Fibroblast of lung (primary cell): ENCODE data around the gene CNDP1. TPM values are rescaled to one million over a fixed set of nuclear protein-coding genes. Genes with fewer than 3 reads are reported as not detected.

ENCODE experiments used
- DNase-seq, 2 donors: peaks; one replicate each; pipeline versions ENCODE4 v3.0.0 to v3.0.0-alpha.2; 2010; ENCODE audit warnings: low read depth in 2 of 2
- H2AFZ ChIP-seq: 2 replicates; pipeline ENCODE4 v1.5.1; 2012; ENCODE audit warnings: low read length, control low read depth, inconsistent platforms
- H3K27ac ChIP-seq: 2 replicates; pipeline ENCODE4 v1.5.1; 2011; ENCODE audit warnings: low read length, control low read depth; ENCODE audit not compliant: insufficient read depth
- H3K27me3 ChIP-seq: 2 replicates; pipeline ENCODE4 v1.5.1; 2011; ENCODE audit warnings: mild to moderate bottlenecking, low read length; ENCODE audit not compliant: control insufficient read depth, insufficient read depth
- H3K36me3 ChIP-seq: 2 replicates; pipeline ENCODE4 v1.5.1; 2011; ENCODE audit warnings: low read length; ENCODE audit not compliant: control insufficient read depth, insufficient read depth
- H3K4me1 ChIP-seq: 2 replicates; pipeline ENCODE4 v1.5.1; 2011; ENCODE audit warnings: low read length; ENCODE audit not compliant: control insufficient read depth, insufficient read depth; ENCODE audit errors: extremely low read depth
- H3K4me2 ChIP-seq: 2 replicates; pipeline ENCODE4 v1.5.1; 2011; ENCODE audit warnings: low read length, control low read depth; ENCODE audit not compliant: insufficient read depth; ENCODE audit errors: extremely low read depth
- H3K4me3 ChIP-seq, 4 experiments: fragments of 200-600 bp in 1 of 4; sonication (generic) in 1 of 4; replicated peaks in 1 of 4; 2 replicates each; pipeline ENCODE4 v1.5.1; 2011 to 2016; ENCODE audit warnings: low read length in 4 of 4, low read depth in 3 of 4, mild to moderate bottlenecking in 3 of 4, control low read depth in 2 of 4, inconsistent platforms in 1 of 4, mixed read lengths in 1 of 4; ENCODE audit not compliant: insufficient read depth in 1 of 4; ENCODE audit errors: control extremely low read depth in 1 of 4
- H3K79me2 ChIP-seq: 2 replicates; pipeline ENCODE4 v1.5.1; 2012; ENCODE audit warnings: mild to moderate bottlenecking, low read length, inconsistent platforms; ENCODE audit not compliant: control insufficient read depth, insufficient read depth
- H3K9ac ChIP-seq: 2 replicates; pipeline ENCODE4 v1.5.1; 2011; ENCODE audit warnings: mild to moderate bottlenecking, low read length, control low read depth; ENCODE audit not compliant: insufficient read depth
- H3K9me3 ChIP-seq: 2 replicates; pipeline ENCODE4 v1.5.1; 2012; ENCODE audit warnings: low read depth, low read length; ENCODE audit not compliant: control insufficient read depth, insufficient read depth
- H4K20me1 ChIP-seq: 2 replicates; pipeline ENCODE4 v1.5.1; 2011; ENCODE audit warnings: low read length; ENCODE audit not compliant: control insufficient read depth, insufficient read depth; ENCODE audit errors: extremely low read depth
- CTCF ChIP-seq, 2 donors: IDR thresholded peaks in 1 of 2; conservative IDR thresholded peaks in 1 of 2; 1 replicate in 1 of 2; 2 replicates in 1 of 2; pipeline ENCODE4 v1.5.1; 2011 to 2012; ENCODE audit warnings: low read length in 2 of 2, control low read depth in 1 of 2, inconsistent platforms in 1 of 2, low read depth in 1 of 2, mild to moderate bottlenecking in 1 of 2
- EZH2 ChIP-seq: IDR thresholded peaks from 2 replicates; pipeline ENCODE4 v1.5.1; 2012; ENCODE audit warnings: low read length, control low read depth, mild to moderate bottlenecking; ENCODE audit errors: missing control alignments
- polyA plus RNA-seq, 2 donors: library from polyadenylated mRNA; depleted of rRNA in 1 of 2; stranded (reverse) in 1 of 2; unstranded in 1 of 2; fragments of >200 nt; gene quantifications; 2 replicates each; pipeline ENCODE4 v1.2.1, GENCODE V29; 2011 to 2012; ENCODE audit warnings: missing spikeins in 1 of 2
- total RNA-seq: library from RNA; depleted of rRNA; stranded (reverse); fragments of >200 nt; gene quantifications from 2 replicates; pipeline ENCODE4 v1.2.1, GENCODE V29; 2014

The CNDP1 gene
- total and polyA plus RNA-seq, 2 donors (not counting 1 experiment from before 2014, with no cell fraction given) = not detected

GRCh38 chr18:74513883-74514205 is 20.5 kb upstream of the CNDP1 start:
- H3K27me3 ChIP-seq = no peaks in the 10 kb centered on the region
- no peaks in the 10 kb centered on the region for H3K79me2 ChIP-seq
- H2AFZ ChIP-seq = no peak overlapping the region
- no peak overlapping the region for H3K27ac ChIP-seq
- H3K4me2 ChIP-seq = no peak overlapping the region
- no peak overlapping the region for H3K4me3 ChIP-seq
- H3K9me3 ChIP-seq = no peaks in the 10 kb centered on the region
- H4K20me1 ChIP-seq = no peaks in the 10 kb centered on the region
- H3K9ac ChIP-seq = no peak overlapping the region
- TF ChIP-seq EZH2 = no peak
- TF ChIP-seq CTCF (conservative IDR thresholded peaks at IDR 0.05 in 1 of 2, IDR thresholded peaks at IDR 0.05 in 1 of 2; ENCODE audit: low read depth in 1 of 2, low read length in 2 of 2) = no peak
- H3K36me3 ChIP-seq = peaks cover 24% of the 10 kb centered on the region
- H3K4me1 ChIP-seq = no peaks in the 10 kb centered on the region
- no peak for DNase-seq

DNA sequence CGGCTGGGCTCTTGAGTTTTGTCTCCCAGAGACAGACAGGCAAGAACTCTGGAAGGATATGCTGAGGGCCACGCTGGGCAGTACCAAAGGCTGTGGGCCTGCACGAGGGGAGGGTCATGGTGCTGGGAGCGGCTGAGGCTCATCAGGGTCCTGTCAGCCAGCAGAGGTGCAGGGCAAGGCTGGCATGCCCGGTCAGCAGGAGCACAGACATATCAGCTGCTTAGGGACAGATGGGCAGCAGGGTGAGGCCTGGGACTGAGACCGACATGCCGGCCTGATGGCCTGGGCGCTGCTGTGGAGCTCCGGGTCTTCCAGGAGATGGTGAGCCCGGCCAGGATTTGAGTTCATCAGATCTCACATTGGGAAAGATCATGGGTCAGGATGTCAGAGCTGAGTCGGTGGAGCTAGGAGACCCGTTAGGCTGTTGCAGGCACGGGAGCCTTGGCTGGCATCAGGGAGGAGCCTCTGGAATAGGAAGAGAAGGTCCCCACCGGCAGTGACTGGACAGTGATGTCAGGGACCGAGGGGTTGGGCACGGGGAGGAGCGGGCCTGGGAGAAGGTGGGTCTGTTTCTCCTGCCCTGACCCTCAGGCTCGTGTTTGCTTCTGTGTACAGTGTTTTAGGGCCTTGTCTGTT is 19.3 kb upstream of the CNDP1 start:
- Histone ChIP-seq H2AFZ (no peak overlapping the region), H3K4me1 (no peaks in the 10 kb centered on the region), H3K9me3 (no peaks in the 10 kb centered on the region), H4K20me1 (no peaks in the 10 kb centered on the region), H3K36me3 (peaks cover 31% of the 10 kb centered on the region), H3K9ac (no peak overlapping the region), H3K4me3 (no peak overlapping the region), H3K4me2 (no peak overlapping the region), H3K27ac (no peak overlapping the region), H3K79me2 (no peaks in the 10 kb centered on the region), H3K27me3 (no peaks in the 10 kb centered on the region)
- TF ChIP-seq CTCF (conservative IDR thresholded peaks at IDR 0.05 in 1 of 2, IDR thresholded peaks at IDR 0.05 in 1 of 2; ENCODE audit: low read depth in 1 of 2, low read length in 2 of 2) = no peak
- TF ChIP-seq EZH2 = no peak
- DNase-seq = no peak

- Histone ChIP-seq H3K9ac (no peak overlapping the region), H3K36me3 (peaks cover 33% of the 10 kb centered on the region), H4K20me1 (no peaks in the 10 kb centered on the region), H3K79me2 (no peaks in the 10 kb centered on the region), H3K27me3 (no peaks in the 10 kb centered on the region), H3K4me2 (no peak overlapping the region), H2AFZ (no peak overlapping the region), H3K9me3 (no peaks in the 10 kb centered on the region), H3K4me3 (no peak overlapping the region), H3K27ac (no peak overlapping the region), H3K4me1 (no peaks in the 10 kb centered on the region)
- no peak for DNase-seq
- no peak for TF ChIP-seq EZH2
- TF ChIP-seq CTCF (conservative IDR thresholded peaks at IDR 0.05 in 1 of 2, IDR thresholded peaks at IDR 0.05 in 1 of 2; ENCODE audit: low read depth in 1 of 2, low read length in 2 of 2) = no peak
These were observed 18.6 kb upstream of the CNDP1 start for GRCh38 chr18:74515620-74516231.
